GM21515 (cell line): ENCODE data around the gene ZFP3.
"Not testable (repeated sequence)": the region's sequence is repeated elsewhere in the genome, so short reads cannot be mapped to it uniquely, and the experiment has no call there.

Source experiments
- ATAC-seq: cut with Tn5 transposase; IDR thresholded peaks from one replicate; pipeline ENCODE4 v1.9.1; 2021; ENCODE audit not compliant: unreplicated experiment

ZFP3 gene

DNA sequence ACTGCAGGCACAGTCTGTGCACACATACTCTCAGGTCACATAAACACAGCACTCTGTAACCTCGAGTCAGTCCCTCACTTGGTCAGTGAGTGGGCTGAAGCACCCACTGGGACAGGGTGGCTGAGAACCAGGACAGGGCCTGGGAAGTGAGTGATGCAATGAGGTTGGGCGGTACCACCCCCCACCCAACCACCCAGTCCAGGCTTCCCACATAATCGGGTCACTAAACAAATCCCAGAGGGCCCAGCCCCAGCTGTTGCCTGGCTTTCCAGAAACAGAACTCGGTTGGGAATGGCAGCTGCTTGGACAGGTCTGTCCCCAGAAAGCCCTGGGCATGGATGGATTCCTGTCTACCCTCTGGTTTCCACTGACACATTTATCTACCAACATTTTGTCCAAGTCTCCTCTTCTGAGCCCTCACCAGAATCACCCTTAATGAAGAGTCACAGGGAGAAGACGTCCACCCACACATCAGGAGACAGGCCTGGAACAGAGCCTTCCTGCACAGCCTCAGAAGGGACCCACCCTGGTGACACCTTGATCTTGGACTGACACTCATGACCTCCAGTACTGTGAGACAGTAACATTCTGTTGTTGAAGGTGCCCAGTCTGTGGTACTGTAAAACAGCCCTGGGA is 46.0 kb downstream of the ZFP3 start:
- ATAC-seq: not testable (repeated sequence)

GRCh38 chr17:5124896-5125295 is 46.6 kb downstream of the ZFP3 start:
- ATAC-seq: not testable (repeated sequence)

GRCh38 chr17:5126719-5127488 is 48.6 kb downstream of the ZFP3 start:
- no peak for ATAC-seq

- no peak for ATAC-seq
Measured at GRCh38 chr17:5127910-5128309, 49.6 kb downstream of the ZFP3 start.

GRCh38 chr17:5128387-5128786 is 50.1 kb downstream of the ZFP3 start:
- not testable (repeated sequence) for ATAC-seq

- no peak for ATAC-seq
Measured at GRCh38 chr17:5128905-5129535, 50.8 kb downstream of the ZFP3 start.

DNA sequence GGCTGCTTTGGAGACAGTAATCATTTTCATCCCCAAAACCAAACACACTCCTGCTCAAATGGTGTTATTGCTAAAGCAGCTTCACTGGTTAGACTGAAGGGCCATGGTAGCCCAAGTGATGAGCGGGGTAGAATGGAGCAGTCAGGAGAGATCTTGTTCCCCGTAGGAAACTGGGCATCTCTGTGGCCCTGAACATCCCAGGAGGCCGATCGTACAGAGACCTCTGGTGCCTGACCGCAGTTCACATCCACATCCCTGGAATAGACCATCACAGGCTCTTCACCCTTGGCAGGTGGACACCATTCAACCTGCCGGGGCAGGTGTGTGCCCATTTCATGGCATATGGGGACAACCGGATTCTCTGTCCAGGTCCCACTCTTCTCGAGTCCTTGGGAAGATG is 51.5 kb downstream of the ZFP3 start:
- ATAC-seq: not testable (repeated sequence)

- not testable (repeated sequence) for ATAC-seq
Measured at GRCh38 chr17:5130261-5130660, 52.0 kb downstream of the ZFP3 start.

DNA sequence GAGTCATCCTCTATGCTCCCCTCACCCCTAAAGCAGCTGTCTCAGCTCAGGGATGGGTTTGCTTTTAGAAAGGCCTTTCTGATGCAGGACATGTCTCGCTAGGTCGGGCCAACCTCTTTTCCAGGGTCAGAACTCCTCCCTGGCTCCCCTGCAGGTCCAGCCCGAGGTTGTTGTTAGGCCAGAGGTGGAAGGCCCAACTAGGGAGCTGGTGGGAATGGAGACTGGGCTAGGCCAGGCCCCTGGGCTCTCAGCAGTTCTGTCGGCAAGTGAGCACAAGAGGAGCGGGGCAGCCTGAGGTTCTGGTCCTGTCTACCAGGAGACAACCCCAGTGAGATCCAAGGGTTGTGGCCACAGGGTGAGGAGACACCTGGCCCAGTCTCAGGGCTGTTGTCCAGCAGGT is 52.4 kb downstream of the ZFP3 start:
- not testable (repeated sequence) for ATAC-seq

DNA sequence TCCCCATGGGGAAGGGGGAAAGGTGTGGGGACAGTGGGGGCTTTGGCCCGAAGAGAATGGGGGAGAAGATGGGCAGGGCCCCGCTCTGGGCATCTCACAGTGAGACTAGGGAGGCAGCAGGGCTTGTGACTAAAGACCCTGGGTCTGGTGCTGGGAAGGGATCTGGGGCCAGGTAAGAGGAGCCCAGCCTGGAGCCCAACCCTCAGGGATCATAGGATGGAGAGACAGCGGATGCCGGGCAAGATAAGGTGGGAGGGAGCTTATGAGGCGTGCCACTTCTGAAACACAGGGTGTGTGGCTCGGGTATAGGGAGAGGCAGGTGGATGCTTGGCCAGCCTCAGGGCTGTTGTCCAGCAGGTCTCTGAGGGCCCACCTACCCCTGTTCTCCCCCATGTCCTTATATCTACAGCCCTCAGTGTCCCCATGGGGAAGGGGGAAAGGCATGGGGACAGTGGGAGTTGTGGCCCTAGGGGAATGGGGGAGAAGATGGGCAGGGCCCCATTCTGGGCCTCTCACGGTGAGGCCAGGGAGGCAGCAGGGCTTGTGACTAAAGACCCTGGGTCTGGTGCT is 53.0 kb downstream of the ZFP3 start:
- no peak for ATAC-seq

- ATAC-seq: not testable (repeated sequence)
Measured at GRCh38 chr17:5131799-5132502, 53.7 kb downstream of the ZFP3 start.

GRCh38 chr17:5132503-5133225 is 54.4 kb downstream of the ZFP3 start:
- ATAC-seq: not testable (repeated sequence)

GRCh38 chr17:5133311-5133710 is 55.0 kb downstream of the ZFP3 start:
- ATAC-seq: no peak

GRCh38 chr17:5133961-5134360 is 55.7 kb downstream of the ZFP3 start:
- ATAC-seq: not testable (repeated sequence)

DNA sequence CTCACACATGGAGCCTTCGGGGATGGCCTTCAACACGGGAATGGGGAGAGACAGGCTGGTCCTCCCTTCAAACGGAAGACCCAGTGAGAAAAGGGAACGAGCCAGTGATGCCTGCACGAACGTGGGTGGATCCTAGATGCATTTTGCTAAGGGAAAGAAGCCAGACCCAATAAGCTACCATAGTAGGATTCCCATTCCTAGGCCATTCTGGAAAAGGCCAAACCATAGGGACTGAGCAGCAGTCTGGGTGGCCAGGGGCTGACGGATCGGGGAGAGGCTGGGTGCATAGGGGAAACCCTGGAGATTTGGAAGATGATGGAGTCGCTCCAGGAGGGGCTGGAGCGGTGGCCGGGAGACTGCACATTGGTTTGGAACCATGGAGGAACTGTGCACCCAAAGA is 56.3 kb downstream of the ZFP3 start:
- ATAC-seq: not testable (repeated sequence)

- not testable (repeated sequence) for ATAC-seq
Measured at GRCh38 chr17:5135131-5135712, 57.0 kb downstream of the ZFP3 start.

- ATAC-seq: no peak
Measured at GRCh38 chr17:5135726-5136579, 57.7 kb downstream of the ZFP3 start.

DNA sequence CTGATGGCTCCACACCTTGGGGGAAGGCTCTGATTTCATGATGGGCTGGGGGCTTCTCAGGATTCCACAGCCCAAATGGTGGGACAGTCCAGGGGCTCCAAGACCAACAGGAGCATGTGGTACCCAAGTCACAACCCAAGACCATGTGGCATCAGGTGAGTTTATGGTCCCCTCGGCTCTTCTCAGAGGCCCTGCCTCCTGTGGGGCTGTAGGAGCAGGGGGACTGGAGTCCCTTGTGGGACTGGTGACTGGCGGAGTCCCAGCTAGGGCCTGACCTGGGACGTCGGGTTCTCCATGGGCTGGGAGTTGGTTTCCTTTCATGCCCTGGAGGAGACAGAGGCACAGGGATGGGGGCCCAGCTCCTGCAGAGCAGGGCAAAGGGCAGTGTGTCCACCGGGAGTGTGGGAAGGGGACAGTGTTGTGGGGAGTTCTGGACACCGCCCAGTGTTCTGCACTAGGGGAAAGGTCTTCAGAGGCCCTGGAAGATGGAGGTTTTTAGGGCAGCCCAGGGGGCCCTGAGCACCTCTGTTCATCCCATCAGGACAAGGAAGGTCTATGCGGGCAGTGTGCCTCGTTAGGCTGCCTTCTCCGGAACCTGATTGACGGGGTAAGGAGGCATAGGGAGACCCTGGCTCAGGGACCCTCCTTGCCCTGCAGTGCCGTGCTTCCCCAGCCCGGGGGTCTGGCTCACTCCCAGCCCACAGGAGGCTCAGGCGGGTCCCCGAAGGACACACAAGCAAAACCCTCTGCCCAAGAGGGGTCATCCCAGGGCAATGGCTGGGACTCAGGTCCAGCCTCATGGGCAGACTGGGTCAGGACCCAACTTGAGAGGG is 58.5 kb downstream of the ZFP3 start:
- not testable (repeated sequence) for ATAC-seq
